GM19099 (cell line): ENCODE measurements around the gene MAP7.

ENCODE experiments used
- POLR2A ChIP-seq: IDR thresholded peaks from 3 replicates; pipeline ENCODE4 v1.6.1; 2011; ENCODE audit warnings: low read depth; ENCODE audit not compliant: insufficient read length; ENCODE audit errors: extremely low read depth

MAP7 gene

GRCh38 chr6:136524936-136525413 lies 25.2 kb downstream of the MAP7 start:
- no peak for TF ChIP-seq POLR2A

GRCh38 chr6:136524339-136524935 lies 25.8 kb downstream of the MAP7 start:
- TF ChIP-seq POLR2A: no peak

DNA sequence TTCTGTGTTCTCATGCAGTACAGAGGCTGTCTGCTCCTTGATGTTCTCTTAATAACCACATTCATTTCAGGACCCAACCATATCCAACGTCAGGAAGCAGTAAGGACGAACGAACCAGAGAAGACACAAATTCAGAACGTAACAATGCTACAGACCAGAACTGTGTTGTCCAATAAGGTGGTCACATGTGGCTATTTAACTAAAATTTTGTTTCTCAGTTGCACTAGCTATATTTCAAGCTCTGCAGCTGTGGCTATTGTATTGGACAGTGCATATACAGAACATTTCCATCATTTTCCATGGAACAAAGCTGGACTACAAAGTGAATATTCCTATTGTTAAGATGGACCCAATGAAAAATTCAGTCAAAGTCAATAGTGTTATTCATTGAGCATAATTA lies 27.0 kb downstream of the MAP7 start:
- TF ChIP-seq POLR2A: no peak

GRCh38 chr6:136522636-136523035 lies 27.6 kb downstream of the MAP7 start:
- no peak for TF ChIP-seq POLR2A

DNA sequence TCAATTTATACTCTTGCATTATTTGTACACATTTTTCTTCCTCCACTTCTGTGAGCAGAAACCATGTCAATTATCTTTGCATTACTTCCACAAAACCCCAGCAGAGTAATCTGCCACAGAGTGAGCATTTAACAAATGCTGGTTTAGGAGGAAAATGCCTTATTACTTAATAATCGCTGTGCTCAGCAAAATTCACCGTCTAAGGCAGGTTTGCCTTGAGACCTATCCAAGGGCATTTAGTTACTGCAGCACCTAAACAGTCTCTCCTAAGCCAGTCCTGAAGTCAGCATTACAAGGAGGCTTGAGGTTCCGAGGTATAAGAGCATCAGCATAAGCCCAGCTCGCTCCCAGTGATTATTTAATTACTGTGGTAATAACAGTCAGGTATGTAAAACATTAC lies 28.3 kb downstream of the MAP7 start:
- TF ChIP-seq POLR2A: no peak

DNA sequence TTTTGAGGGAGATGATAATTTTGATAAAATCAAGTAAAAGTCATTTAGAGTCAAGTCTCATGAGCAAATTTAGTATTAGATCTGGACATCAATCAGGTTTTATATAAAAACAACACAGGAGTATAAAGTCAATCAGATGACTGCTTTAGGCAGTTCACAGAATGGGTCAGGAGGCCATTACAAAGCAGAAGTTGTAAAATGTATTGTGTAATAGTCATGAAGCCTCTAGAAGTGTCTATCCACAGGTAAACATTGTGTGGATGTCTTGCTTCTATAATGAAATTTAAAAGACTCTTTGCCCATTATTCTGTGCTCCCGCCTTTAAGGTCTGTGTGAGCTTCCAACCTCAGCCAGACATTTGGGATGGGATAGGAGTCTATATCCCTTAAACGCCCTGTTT lies 28.8 kb downstream of the MAP7 start:
- no peak for TF ChIP-seq POLR2A

DNA sequence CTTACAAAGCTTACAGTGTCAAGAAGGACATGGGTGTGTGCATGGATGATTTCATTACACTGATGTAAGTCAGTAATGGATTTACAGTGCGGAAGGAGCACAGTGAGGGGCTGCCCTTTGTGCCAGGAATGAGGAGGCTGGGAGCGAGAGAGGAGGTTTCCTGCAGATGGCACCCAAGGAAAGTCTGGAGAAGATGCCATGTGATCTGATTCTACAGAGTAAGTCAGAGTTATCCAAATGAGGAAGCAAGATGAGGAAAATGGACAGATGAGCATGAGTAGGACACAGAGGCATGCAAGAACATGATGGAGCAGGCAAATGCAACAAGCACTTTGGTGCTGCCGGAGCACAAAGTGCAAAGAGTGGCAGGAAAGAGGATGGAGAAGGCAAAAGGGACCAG lies 29.7 kb downstream of the MAP7 start:
- TF ChIP-seq POLR2A: no peak

- no peak for TF ChIP-seq POLR2A
Observed at GRCh38 chr6:136517582-136517981, 32.6 kb downstream of the MAP7 start.

DNA sequence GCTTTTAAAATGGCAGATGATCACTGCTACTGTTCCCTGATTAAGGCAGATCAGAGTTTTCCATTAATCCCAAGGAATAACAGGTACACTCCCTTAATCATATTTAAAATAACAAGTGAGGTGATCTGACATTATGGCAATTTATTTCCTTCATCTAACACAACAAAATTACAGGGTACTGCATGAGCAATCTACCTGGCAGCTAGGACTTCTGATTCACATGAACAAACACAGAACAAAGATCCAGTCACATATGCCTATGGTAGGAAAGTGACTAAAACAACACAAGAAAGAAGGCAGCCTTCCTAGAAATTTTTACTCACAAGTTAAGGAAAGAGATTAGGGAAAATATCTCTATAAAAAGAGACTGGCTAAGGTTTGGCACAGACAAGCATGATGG lies 33.2 kb downstream of the MAP7 start:
- no peak for TF ChIP-seq POLR2A

GRCh38 chr6:136514591-136514990 lies 35.6 kb downstream of the MAP7 start:
- TF ChIP-seq POLR2A: no peak

GRCh38 chr6:136511926-136512325 lies 38.3 kb downstream of the MAP7 start:
- TF ChIP-seq POLR2A: no peak

GRCh38 chr6:136511397-136511796 lies 38.8 kb downstream of the MAP7 start:
- no peak for TF ChIP-seq POLR2A

- no peak for TF ChIP-seq POLR2A
Observed at GRCh38 chr6:136510782-136511181, 39.4 kb downstream of the MAP7 start.

DNA sequence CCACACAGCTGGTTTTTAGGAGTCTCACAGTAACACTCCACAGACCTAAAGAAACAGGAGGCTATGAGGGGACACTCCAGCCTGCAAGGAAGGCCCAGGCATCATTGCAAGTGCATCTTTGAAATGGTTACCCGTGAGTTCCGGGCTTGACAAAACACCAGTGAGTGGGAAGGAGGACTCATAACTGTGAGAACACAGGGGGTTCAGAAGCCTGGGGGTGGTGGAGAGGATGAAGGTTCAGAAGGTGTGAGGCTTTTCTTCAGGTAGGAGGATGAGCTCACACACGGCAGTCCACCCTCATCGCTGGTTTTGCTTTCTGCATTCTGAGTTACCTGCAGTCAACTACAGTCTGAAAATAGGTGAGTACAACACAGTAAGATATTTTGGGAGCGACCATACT lies 39.9 kb downstream of the MAP7 start:
- TF ChIP-seq POLR2A: no peak

DNA sequence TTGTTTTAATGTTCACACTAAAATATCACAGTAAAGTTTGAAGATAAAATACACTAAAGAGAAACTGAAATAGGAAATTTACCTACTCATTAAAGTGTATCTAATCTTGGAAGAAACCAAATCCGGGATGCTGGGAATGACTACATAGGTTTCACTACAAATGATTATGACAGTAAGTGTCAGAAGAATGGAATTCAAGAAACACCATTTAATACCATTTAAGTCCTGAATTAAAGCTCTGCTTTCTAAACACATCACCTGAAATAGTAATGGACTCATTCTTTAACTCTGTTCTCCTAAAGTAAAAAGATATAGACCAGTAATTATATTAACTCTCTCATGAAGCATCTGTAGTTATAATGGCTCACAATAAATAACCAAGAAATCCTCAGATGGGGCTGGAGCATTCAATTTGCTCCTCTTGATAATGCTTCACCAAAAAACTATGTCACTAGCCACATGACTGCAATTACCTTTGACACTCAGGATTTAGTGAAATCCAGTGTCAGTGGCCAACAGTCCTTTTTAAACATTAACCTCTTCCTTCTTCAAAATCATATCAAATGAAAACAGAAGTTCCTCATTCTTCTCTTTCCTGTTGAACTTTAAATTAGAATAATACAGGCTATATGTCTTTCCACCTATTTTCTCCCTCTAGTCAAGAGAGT lies 41.4 kb downstream of the MAP7 start:
- TF ChIP-seq POLR2A: no peak

GRCh38 chr6:136506124-136506799 lies 44.0 kb downstream of the MAP7 start:
- TF ChIP-seq POLR2A: no peak
